ENCODE data around the gene OCEL1. TPM values are rescaled to one million over a fixed set of nuclear protein-coding genes. Genes with fewer than 3 reads are reported as not detected.

OCEL1 gene
- polyA plus RNA-seq, 4 donors: 24.0 to 93.7 (median 50.9) TPM

GRCh38 chr19:17275441-17276175, 49.6 kb downstream of the OCEL1 start:
- H3K4me3 ChIP-seq (ENCODE audit: low read depth in 1 of 3, low read length in 3 of 3): no peak overlapping the region
- no peak overlapping the region for H3K27ac ChIP-seq (ENCODE audit: low read depth in 1 of 3, low read length in 2 of 3)
- no peak for FAIRE-seq
- no peak for DNase-seq
- WGBS, 3 donors: 93 to 94% (median 93%) methylated on average over 19 of the region's 19 CpGs
- peaks cover 5 to 79% (median 7%) of the 10 kb centered on the region in 3 donors for H3K36me3 ChIP-seq (ENCODE audit: control insufficient read depth in 3 of 3, insufficient read depth in 2 of 3, low read depth in 1 of 3, low read length in 3 of 3)
- H3K9me3 ChIP-seq (ENCODE audit: control insufficient read depth in 2 of 2, insufficient read depth in 1 of 2, low read depth in 1 of 2, low read length in 1 of 2): no peaks in the 10 kb centered on the region
- no peaks in the 10 kb centered on the region for H3K27me3 ChIP-seq (ENCODE audit: control insufficient read depth in 3 of 3, insufficient read depth in 3 of 3, low read length in 3 of 3)
- no peaks in the 10 kb centered on the region for H3K4me1 ChIP-seq (ENCODE audit: control insufficient read depth in 3 of 3, insufficient read depth in 2 of 3, low read depth in 1 of 3, low read length in 2 of 3)

Other genes with a start within 250 kb of the OCEL1 start
- gene CPAMD8, start 199.4 kb upstream of the OCEL1 start, polyA plus RNA-seq: 1 to 10 TPM in 3 of 4 donors, under 1 TPM in 1; 0.45 to 7.1 (median 3.1) TPM
- gene HAUS8, start 150.8 kb upstream of the OCEL1 start, polyA plus RNA-seq: 10 to 100 TPM in 2 of 4 donors, 1 to 10 TPM in 2; 7.4 to 16.5 (median 13.2) TPM
- gene MYO9B, start 150.4 kb upstream of the OCEL1 start, polyA plus RNA-seq: 10 to 100 TPM; 31.6 to 62.1 (median 47.9) TPM
- 10 to 100 TPM; 31.7 to 40.5 (median 37.2) TPM for gene USE1, start 10.9 kb upstream of the OCEL1 start, polyA plus RNA-seq
- 10 to 100 TPM; 41.6 to 93.0 (median 74.9) TPM for gene NR2F6, start 19.7 kb downstream of the OCEL1 start, polyA plus RNA-seq
- 1 to 10 TPM in 3 of 4 donors, not detected in 1; 1.4 to 4.7 (median 2.0) TPM for gene USHBP1, start 38.5 kb downstream of the OCEL1 start, polyA plus RNA-seq
- 10 to 100 TPM; 68.9 to 82.7 (median 75.3) TPM for gene BABAM1, start 41.2 kb downstream of the OCEL1 start, polyA plus RNA-seq
- gene ANKLE1, start 55.7 kb downstream of the OCEL1 start, polyA plus RNA-seq: under 1 TPM in 3 of 4 donors, not detected in 1; 0.15 to 0.71 (median 0.22) TPM
- 1 to 10 TPM; 2.2 to 5.1 (median 3.9) TPM for gene ABHD8, start 77.2 kb downstream of the OCEL1 start, polyA plus RNA-seq
- 100 to 1,000 TPM in 3 of 4 donors, 10 to 100 TPM in 1; 49.0 to 404 (median 278) TPM for gene MRPL34, start 79.6 kb downstream of the OCEL1 start, polyA plus RNA-seq
- 10 to 100 TPM; 29.4 to 57.5 (median 48.9) TPM for gene DDA1, start 83.3 kb downstream of the OCEL1 start, polyA plus RNA-seq
- gene ANO8, start 108.6 kb downstream of the OCEL1 start, polyA plus RNA-seq: 1 to 10 TPM; 1.9 to 5.1 (median 3.9) TPM
- gene GTPBP3, start 111.3 kb downstream of the OCEL1 start, polyA plus RNA-seq: 10 to 100 TPM in 2 of 4 donors, 1 to 10 TPM in 2; 9.2 to 18.5 (median 10.9) TPM
- 100 to 1,000 TPM in 1 of 4 donors, 10 to 100 TPM in 1, 1 to 10 TPM in 2; 2.2 to 115 (median 19.4) TPM for gene PLVAP, start 151.1 kb downstream of the OCEL1 start, polyA plus RNA-seq
- under 1 TPM in 2 of 4 donors, not detected in 2; 0.07 to 0.24 TPM for gene CCDC194, start 168.0 kb downstream of the OCEL1 start, polyA plus RNA-seq
- 100 to 1,000 TPM in 1 of 4 donors, 10 to 100 TPM in 2, 1 to 10 TPM in 1; 4.5 to 128 (median 40.2) TPM for gene BST2, start 179.4 kb downstream of the OCEL1 start, polyA plus RNA-seq
- 100 to 1,000 TPM in 1 of 4 donors, 10 to 100 TPM in 3; 57.5 to 117 (median 78.1) TPM for gene MVB12A, start 193.8 kb downstream of the OCEL1 start, polyA plus RNA-seq
- under 1 TPM in 2 of 4 donors, not detected in 2; 0.07 to 0.43 TPM for gene TMEM221, start 222.4 kb downstream of the OCEL1 start, polyA plus RNA-seq
- gene NXNL1, start 234.7 kb downstream of the OCEL1 start, polyA plus RNA-seq: not detected
- gene SLC27A1, start 244.3 kb downstream of the OCEL1 start, polyA plus RNA-seq: 1 to 10 TPM in 3 of 4 donors, under 1 TPM in 1; 0.22 to 5.5 (median 3.1) TPM